GM19372 (cell line): ENCODE data around the gene SYTL1.

Source experiments
- ATAC-seq: cut with Tn5 transposase; IDR thresholded peaks from one replicate; pipeline ENCODE4 v1.9.1; 2021; ENCODE audit warnings: mild to moderate bottlenecking, low read depth, moderate library complexity; ENCODE audit not compliant: unreplicated experiment

Gene SYTL1, protein sequence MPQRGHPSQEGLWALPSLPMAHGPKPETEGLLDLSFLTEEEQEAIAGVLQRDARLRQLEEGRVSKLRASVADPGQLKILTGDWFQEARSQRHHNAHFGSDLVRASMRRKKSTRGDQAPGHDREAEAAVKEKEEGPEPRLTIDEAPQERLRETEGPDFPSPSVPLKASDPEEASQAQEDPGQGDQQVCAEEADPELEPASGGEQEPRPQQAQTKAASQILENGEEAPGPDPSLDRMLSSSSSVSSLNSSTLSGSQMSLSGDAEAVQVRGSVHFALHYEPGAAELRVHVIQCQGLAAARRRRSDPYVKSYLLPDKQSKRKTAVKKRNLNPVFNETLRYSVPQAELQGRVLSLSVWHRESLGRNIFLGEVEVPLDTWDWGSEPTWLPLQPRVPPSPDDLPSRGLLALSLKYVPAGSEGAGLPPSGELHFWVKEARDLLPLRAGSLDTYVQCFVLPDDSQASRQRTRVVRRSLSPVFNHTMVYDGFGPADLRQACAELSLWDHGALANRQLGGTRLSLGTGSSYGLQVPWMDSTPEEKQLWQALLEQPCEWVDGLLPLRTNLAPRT

DNA sequence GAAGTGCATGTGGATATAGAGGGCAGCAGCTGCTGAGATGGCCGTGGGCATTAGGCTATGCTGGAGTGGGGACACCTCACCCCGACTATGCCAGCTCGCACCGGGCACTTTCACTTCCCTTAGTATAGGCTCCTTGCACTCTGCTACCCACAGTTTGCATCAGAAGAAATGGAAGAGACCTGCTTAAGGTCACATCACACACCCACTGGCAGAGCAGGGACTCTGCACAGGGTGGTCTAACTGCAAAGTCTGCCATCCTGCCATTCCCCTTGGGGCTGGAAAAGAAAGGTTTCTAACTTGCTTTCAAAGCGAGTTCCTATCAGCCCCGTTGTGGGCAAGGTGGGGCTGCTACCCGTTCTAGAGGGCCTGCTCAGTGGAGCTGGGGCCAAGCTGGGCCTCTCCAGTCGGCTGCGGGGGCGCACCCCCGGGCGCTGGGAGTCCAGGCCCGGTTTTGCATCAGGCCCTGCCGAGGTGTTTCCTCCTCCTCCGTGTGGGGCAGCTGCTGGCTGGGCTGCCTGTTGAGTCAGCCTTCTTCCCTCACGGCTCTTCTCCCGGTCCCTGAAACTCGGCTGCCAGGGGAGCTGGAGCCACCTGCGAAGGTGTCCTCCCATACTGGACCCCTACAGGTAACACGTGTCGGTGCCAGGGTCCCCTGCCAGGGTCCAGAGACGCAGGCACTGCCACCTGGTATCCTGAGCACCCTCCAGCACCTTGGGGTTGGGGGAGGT lies at the start of gene SYTL1:
TSS of gene SYTL1 (plus strand) at position 498 of the 728 bp plus-strand sequence. CDS start 3,313 bp downstream, outside the sequence.
- ATAC-seq = no peak

DNA sequence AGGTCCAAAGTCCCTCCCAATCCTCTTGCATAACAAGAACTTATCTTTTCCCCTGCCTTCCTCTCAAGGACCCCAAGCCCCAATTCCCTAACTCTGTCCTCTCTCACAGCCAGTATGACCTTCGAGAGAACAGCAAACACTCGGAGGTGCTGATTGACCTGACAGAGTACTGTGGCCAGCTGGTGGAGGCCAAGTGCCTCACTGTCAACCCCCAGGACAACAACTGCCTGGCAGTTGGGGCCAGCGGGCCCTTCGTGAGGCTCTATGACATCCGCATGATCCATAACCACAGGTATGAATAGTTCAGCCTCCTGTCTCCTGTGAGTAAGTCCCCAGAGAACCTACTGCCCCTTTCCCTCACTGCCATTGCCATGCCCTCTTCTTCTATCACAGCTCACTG lies 49.7 kb upstream of the SYTL1 start:
- ATAC-seq = no peak

DNA sequence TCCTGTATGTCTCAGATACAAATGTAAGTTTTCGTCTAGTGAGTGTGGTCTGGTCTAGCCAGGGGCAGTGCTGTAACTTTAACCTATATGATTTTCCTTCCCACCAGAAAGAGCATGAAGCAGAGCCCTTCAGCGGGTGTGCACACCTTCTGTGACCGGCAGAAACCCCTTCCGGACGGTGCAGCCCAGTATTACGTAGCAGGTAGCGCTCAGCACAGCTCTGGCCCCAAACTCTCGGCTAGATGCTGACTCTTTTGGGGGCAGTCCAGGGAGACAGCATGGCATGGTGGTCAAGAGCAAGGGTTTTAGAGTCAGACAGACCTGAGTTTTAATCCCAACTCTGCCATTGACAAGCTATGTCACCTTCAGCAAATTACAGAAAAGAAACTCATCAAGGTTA lies 47.9 kb upstream of the SYTL1 start:
- ATAC-seq = no peak

DNA sequence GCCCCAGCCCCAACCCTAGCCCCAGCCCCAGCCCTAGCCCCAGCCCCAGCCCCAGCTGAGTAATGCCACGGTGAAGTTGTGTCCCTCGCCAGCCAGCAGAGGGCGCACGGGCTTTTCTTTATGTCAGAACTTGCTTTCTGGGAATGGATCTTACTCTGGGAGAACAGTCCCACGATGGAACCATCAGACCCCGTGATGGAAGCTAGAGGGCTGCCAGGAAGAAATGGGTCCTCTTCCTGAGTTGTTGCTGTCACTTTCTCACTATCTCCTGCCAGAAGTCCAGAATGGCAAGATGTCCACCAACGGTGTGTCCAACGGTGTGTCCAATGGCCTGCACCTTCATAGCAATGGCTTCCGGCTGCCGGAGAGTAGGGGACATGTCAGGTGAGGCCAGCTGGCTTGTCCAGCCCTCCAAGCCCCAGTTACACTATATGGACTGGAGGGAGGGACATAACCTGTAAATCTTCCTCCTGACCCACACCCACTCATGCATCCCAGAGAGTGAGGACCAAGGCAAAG lies 45.0 kb upstream of the SYTL1 start:
- no peak for ATAC-seq

DNA sequence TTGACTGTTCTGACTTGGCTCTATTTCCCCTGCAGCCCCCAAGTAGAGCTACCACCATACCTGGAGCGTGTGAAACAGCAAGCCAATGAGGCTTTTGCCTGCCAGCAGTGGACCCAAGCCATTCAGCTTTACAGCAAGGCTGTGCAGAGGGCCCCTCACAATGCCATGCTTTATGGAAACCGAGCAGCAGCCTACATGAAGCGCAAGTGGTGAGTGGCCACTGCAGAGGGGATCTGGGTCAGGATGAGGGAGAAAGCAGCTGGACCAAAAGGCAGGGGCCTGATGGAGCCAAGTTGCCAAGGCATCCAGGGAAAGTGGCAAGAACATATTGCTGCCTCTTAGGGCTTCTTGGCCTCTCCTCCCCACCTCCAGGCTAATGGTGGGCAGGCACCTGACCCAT lies 43.9 kb upstream of the SYTL1 start:
- no peak for ATAC-seq

DNA sequence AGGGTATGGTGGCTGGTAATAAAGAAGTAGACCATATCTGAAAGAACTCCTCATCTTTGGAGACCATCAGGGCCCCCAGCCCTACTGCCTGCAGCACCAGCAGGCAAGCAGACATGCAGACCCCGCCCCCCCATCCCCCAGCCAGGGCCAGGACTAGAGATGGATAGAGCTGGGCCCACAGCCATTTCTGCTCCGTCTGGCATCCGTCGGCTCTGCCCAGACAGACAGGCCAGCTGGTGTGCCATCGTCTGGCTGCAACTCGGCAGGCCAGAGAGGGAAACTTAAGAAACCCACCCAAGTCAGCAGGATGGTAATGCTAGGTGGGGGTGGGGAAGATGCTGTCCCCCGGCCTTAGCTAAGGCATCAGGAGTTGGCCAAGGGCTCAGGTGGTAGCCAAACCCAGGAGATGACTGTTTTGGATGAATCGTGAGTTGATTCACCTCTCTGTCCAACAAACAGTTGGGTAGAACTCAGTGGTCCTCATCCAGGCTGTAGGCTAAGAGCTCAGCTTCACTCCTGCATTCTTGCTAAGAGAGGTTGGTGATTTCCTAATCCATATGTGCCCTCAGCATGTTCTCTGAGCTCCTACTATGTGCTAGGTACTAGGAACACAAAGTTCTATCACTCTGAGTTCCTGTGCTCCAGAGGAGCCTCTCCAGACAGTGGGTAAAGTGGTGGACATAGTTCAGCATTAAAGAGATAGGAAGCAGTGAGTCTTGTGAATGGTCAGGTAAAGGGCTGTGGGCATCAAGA lies 43.0 kb upstream of the SYTL1 start:
- no peak for ATAC-seq

DNA sequence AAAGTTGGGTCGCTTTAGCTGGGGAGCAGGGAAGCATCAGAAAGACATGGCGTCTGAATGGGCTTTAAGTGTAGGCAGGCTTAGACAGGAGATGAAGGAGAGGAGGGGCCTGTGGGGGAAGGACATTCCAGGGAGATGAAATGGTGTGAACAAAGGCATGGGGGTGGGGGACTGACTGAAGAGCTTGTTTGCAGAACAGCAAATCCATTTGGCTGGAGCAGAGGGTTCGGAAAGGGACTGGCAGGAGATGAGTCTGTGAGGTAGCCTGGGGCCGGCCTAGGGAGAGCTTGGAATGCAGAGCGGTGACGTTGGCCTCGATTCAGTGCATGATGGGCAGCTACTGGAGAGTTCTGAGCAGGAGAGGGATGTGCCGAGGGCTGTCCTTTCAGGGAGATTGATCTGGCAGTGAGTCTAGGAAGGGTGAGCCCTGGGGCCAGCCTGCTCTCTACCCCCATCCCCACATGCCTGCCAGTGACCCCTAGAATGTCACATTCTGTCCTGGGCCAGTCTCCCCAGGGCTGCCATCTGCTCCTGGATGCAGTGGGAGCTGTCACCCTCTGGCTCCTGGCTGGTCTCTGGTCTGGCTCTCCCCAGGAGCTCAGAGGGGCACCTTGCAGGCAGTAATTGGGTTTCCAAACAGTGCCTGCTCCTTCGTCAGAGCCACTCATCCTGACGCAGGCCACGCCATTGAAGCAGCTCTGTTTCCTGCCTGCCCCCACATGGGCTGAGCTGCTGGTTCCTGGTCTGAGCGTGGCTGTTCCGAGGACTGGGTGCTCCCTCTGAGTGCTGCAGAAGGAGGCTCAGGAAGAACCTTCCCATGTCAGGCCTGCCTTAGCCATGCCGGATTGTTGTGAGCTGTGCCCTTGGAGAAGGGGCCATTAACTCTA lies 42.2 kb upstream of the SYTL1 start:
- ATAC-seq = no peak

DNA sequence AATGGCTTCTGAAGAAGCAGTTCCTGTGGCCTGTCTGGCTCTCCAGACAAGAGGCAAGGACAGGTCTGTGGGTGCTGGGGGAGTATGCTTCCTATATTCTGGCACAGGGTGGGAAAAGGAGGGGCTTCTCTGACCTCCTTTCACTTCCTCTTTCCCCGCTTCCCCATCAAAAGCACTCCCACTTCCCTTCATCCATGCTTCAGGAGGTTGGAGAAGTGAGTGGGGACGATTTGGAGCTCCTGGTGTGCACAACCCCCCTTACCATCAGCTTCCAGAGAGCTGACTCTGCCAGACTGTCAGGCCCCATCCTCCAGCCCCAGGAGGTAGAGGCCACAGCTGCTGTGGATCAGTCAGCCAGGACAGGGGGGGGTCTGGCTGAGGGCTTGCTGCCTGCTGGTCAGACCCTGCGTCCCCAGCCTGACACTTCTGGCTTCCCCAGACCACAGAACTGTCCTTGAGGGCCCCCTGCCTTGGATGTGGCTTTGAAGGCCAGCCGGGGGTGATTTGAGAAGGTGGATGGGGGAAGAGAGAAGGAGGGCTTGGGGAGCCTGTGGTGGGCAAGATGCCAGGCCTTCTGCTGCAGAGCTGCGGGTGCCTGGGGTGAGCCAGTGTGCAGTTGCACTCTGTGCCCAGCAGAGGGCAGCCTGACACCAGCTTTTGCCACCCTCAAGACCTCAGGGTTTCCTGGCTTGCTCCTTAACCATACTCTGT lies 41.3 kb upstream of the SYTL1 start:
- no peak for ATAC-seq

DNA sequence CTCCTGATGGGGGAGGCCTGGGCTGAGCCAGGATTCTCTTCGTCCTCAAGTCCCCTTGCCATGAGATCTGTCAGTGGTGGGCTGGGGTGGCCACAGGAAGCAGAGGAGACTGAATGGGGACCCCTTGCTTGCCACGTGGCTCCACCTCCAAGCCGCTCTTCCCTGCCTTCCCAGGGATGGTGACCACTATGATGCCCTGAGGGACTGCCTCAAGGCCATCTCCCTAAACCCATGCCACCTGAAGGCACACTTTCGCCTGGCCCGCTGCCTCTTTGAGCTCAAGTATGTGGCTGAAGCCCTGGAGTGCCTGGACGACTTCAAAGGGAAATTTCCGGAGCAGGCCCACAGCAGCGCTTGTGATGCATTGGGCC lies 40.8 kb upstream of the SYTL1 start:
- no peak for ATAC-seq

DNA sequence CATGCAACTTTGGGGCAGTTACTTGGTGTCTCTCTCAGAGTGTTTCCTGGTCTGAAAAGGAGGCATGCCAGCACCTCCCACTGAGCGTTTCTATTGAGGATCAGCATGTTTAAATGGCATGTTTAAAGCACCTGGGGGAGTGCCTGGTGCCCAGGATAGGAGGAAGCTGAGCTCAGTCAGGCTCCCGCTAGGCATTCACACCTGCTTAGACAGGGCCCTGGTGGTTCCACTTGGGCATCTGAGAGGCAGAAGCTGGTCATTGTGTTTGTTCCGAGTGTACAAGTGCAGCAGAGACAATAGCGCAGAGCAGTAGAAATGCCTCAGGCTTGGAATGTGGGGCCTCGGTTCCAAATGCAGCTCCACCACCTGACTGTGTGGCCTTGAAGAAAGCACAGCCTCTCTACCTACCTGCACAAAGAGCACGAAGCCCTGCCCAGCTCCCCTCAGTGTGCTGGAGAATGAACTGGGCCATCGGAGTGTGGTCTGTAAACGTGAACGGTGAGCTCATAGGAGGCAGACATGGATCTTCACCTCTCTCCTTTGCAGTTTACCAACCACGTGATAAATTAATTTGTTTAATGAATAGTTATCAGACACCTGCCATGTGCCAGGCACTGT lies 40.1 kb upstream of the SYTL1 start:
- ATAC-seq = no peak

DNA sequence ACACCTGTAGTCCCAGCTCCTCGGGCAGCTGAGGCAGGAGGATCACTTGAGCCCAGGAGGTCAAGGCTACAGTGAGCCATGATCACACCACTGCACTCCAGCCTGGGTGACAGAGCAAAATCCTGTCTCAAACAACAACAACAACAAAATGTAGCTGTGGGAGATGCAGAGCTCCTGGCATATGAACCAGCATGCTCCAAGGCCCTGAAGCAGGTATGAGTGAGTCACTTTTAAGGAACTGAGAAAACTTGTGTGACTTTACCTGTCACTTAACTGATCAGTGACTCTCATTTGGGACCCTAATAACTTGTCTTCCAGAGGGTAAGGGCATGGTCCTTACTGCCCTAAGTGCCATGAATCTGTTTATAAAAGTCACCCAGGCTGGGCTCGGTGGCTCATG lies 39.2 kb upstream of the SYTL1 start:
- no peak for ATAC-seq

DNA sequence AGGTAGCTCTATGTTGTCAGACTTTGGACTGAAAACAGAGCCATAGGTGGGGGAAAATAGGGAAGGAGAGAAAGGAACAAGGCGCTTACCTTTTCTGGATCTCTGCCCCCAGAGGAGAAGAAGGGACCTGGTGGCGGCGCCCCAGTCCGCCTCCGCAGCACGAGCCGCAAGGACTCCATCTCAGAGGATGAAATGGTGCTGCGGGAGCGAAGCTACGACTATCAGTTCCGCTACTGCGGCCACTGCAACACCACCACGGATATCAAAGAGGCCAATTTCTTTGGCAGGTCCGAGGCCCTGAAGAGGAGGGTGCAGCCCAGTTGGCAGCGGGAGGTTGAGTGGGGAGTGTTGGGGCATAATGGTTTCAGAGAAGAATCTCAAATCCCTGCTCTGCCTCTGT lies 38.3 kb upstream of the SYTL1 start:
- no peak for ATAC-seq

DNA sequence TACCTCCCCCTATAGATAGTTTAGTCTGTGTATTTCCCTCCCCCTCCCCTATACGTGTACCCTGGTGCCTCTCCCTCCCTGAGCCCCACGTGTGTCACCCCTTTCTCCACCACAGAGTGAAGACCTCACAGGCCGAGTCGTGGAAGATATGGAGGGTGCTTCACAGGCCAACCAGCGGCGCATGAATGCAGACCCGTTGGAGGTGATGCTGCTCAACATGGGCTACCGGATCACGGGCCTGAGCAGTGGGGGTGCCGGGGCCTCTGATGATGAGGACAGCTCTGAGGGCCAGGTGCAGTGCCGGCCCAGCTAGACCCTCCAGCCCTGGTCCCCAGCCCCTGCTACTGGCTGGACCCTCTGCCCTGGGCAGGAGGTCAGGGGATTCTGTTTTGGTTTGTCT lies 35.8 kb upstream of the SYTL1 start:
- no peak for ATAC-seq

DNA sequence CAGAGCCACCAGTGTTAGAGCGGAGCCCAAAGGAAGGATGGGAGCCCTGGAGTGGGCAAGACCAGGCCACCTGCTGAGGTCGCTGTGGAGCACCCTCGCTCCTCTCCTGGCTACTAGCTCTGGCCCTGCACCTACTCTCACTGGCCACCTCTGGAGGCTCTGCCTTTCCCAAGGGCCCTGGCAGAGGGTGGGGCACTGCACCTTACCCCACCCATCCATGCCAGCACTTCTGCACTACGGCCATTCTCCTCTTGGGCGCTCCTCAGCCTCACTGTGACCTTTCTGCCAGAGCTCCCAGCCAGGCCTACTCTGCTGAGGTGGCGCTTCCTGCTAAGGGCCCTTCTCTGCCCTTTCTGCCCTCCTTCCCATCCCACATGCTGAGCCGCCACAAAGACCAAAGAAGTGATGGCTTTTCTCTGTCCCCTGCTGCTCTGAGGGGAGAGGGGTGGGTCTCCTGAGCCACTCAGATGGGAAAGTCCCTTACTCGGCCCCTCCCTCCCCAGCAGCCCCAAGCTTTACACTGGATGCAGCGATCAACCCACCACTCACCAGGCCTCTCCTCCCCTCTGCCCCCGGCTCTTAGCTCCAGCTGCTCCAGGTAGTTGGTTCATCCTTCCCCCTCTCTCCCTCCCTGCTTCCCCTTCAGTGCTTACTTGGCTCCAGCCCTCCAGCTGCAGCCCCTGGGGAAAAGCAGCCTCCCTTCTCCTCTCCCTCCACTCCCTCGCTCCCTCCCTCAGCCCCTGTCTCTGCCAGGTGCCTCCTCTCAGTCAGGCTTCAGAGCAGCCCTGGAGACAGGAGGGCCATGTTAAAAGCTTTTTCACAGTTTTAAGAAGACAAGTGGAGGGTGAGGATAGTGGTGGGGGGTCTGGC lies 34.7 kb upstream of the SYTL1 start:
- ATAC-seq = no peak

DNA sequence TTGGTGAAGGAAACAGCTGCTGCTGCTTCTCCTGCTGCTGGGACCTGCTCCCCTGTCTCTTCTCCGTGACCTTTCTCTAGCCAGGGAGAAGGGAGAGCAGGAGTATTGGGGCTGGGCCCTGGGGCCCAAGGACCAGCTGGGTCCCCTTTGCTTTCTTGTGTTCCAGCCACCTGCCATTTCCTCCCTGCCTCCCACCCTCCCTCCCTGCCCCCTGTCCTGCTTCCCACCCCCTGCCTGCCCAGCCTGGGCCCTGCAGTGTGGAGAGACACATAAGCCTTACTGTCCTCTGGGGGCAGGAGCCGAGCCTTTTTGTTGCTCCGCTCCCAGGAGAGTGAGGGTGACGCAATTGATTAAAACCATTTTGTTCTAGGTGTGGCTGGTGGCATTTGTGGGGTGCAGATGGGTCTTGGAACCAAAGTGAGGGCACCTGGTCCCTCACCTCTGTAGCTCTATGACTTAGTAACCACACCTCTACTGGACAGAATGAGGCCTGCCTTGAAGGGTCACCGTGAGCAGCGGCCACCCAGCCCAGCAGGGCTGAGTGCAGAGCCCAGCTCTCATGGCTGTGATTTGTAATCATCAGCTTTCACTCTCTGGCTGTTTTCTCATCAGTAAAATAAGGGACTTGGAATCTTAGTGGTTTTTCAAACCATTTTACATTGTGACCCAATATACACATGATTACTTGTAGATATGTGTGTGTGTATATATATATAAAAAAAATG lies 33.8 kb upstream of the SYTL1 start:
- ATAC-seq = no peak

DNA sequence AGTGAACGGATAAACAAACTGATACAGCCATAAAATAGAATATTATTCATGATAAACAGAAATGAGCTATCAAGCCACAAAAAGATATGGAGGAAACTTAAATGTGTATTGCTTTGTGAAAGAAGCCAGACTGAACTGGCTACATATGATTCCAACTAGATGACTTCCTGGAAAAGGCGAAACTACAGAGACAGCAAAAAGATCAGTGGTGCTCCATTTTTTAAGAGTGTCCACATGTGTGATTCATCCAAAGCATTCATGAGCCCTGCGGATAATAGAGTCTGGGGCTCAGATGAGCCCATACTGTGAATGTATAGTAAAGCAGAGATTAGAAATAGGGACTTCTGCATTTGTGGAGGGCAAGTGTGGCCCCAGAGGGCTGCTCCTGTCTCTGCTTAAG lies 27.7 kb upstream of the SYTL1 start:
- no peak for ATAC-seq

DNA sequence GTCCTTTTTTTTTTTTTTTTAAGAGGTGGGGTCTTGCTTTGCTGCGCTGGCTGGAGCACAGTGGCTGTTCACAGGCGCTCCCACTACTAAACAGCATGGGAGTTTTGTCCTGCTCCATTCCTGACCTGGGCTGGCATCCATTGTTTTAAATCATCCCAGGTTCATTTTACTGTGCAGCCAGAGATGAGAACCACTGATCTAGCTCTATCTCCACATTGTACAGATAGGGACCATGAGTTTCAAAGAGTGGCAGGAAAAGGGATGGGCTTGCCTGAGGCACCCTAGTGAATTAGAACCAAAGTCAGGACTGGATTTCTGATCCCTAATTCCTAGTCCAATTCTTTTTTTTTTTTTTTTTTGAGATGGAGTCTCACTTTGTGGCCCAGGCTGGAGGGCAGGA lies 27.1 kb upstream of the SYTL1 start:
- no peak for ATAC-seq
